HG03175 (cell line): Measurements from ENCODE around the gene SMIM17.
"Not testable (repeated sequence)": the region's sequence is repeated elsewhere in the genome, so short reads cannot be mapped to it uniquely, and the experiment has no call there.

Experiments used
- ATAC-seq: cut with Tn5 transposase; IDR thresholded peaks from one replicate; pipeline ENCODE4 v1.9.1; 2021; ENCODE audit warnings: mild to moderate bottlenecking, moderate library complexity; ENCODE audit not compliant: unreplicated experiment

Gene SMIM17

GRCh38 chr19:56654151-56654550, 11.2 kb downstream of the SMIM17 start:
- ATAC-seq = no peak

GRCh38 chr19:56660381-56661107, 17.6 kb downstream of the SMIM17 start:
- no peak for ATAC-seq

GRCh38 chr19:56661248-56661647, 18.3 kb downstream of the SMIM17 start:
- ATAC-seq = no peak

- ATAC-seq = no peak
Measured at GRCh38 chr19:56663931-56664500, 21.1 kb downstream of the SMIM17 start.

GRCh38 chr19:56664511-56664910, 21.6 kb downstream of the SMIM17 start:
- ATAC-seq = no peak

GRCh38 chr19:56667311-56667870, 24.4 kb downstream of the SMIM17 start:
- ATAC-seq = no peak

- no peak for ATAC-seq
Measured at GRCh38 chr19:56668676-56669075, 25.7 kb downstream of the SMIM17 start.

GRCh38 chr19:56670401-56670960, 27.5 kb downstream of the SMIM17 start:
- ATAC-seq = no peak

GRCh38 chr19:56670961-56671612, 28.1 kb downstream of the SMIM17 start:
- no peak for ATAC-seq

- no peak for ATAC-seq
Measured at GRCh38 chr19:56671613-56671994, 28.6 kb downstream of the SMIM17 start, which contains the start of gene ZNF835. Gene ZNF835, minus strand, starts transcription at chr19:56671757. Its CDS starts 6,559 bp downstream, at chr19:56665198.

GRCh38 chr19:56672610-56673009, 29.7 kb downstream of the SMIM17 start:
- not testable (repeated sequence) for ATAC-seq

GRCh38 chr19:56678205-56678604, 35.2 kb downstream of the SMIM17 start:
- no peak for ATAC-seq

- no peak for ATAC-seq
Measured at GRCh38 chr19:56681702-56682101, 38.7 kb downstream of the SMIM17 start.

GRCh38 chr19:56683116-56683515, 40.2 kb downstream of the SMIM17 start:
- no peak for ATAC-seq

GRCh38 chr19:56687031-56687430, 44.1 kb downstream of the SMIM17 start:
- ATAC-seq = no peak

GRCh38 chr19:56689198-56689597, 46.2 kb downstream of the SMIM17 start:
- ATAC-seq = no peak

GRCh38 chr19:56690670-56691069, 47.7 kb downstream of the SMIM17 start:
- no peak for ATAC-seq

GRCh38 chr19:56692206-56692895, 49.4 kb downstream of the SMIM17 start:
- ATAC-seq = no peak

GRCh38 chr19:56699552-56699951, 56.6 kb downstream of the SMIM17 start:
- ATAC-seq = no peak

GRCh38 chr19:56701895-56702294, 58.9 kb downstream of the SMIM17 start:
- no peak for ATAC-seq

- ATAC-seq = no peak
Measured at GRCh38 chr19:56705939-56706338, 63.0 kb downstream of the SMIM17 start.
